ENCODE results near the gene SPATS2. TPM values are rescaled to one million over a fixed set of nuclear protein-coding genes. Genes with fewer than 3 reads are reported as not detected.

The SPATS2 gene
- total and polyA plus RNA-seq, 10 of the 15 experiments (the other 5 are each of a cell fraction or from before 2014, with no cell fraction given): 9.0 to 54.2 (median 27.5) TPM

GRCh38 chr12:49328816-49329215 lies 38.4 kb upstream of the SPATS2 start:
- ChIA-PET POLR2A (interaction anchor here (0.7 kb wide), 1 partner anchor 14 kb away, joined by 4 read pairs; no protein-coding TSS in a partner anchor), CTCF (interaction anchor here (1.1 to 1.5 kb wide), 2 partner anchors 13 to 40 kb away, joined by 5 to 7 read pairs; no protein-coding TSS in a partner anchor), SMC1A (ENCODE audit: uncharacterized antibody, unreplicated experiment) (interaction anchor here (0.6 to 0.9 kb wide), 2 partner anchors 13 to 14 kb away, joined by 3 to 4 read pairs; no protein-coding TSS in a partner anchor), RAD21 (ENCODE audit: unreplicated experiment) (interaction anchor here (1.0 kb wide), 1 partner anchor 18 kb away, joined by 3 read pairs; the partner anchor contains the start of gene DNAJC22)
- Histone ChIP-seq H3K27me3 (replicated peaks in 1 of 2; ENCODE audit: control insufficient read depth in 2 of 2, insufficient read depth in 2 of 2, low read length in 1 of 2) (no peaks in the 10 kb centered on the region), H3K36me3 (ENCODE audit: control insufficient read depth in 2 of 2, insufficient read depth in 2 of 2, low read length in 1 of 2) (peaks cover 7 to 16% of the 10 kb centered on the region in 2 experiments; a peak in 3 of 4 replicates), H3K4me3 (no peak overlapping the region), H3K9me3 (replicated peaks; ENCODE audit: control insufficient read depth, insufficient read depth, low read length) (no peaks in the 10 kb centered on the region), H3K4me1 (ENCODE audit: control insufficient read depth, insufficient read depth, low read length) (peaks cover 2% of the 10 kb centered on the region), H4K20me1 (ENCODE audit: control insufficient read depth, insufficient read depth) (no peaks in the 10 kb centered on the region), H3K27ac (ENCODE audit: control insufficient read depth, insufficient read depth) (no peak overlapping the region), H3K9ac (ENCODE audit: control insufficient read depth, insufficient read depth, low read length) (no peak overlapping the region), H2AFZ (ENCODE audit: control insufficient read depth, low read depth, low read length) (no peak overlapping the region), H3K79me2 (ENCODE audit: control insufficient read depth, insufficient read depth, low read length) (peaks cover 3% of the 10 kb centered on the region), H3K4me2 (ENCODE audit: control insufficient read depth, insufficient read depth) (no peak overlapping the region)
- intact Hi-C loops (cut with micrococcal nuclease; ENCODE audit: unreplicated experiment): no loop called here
- no peak for FAIRE-seq
- TF ChIP-seq RELB (IDR thresholded peaks at IDR 0.05; ENCODE audit: low read depth) (no peak), JUNB (IDR thresholded peaks at IDR 0.05) (no peak), JUND (IDR thresholded peaks at IDR 0.05; ENCODE audit: low read depth, low read length) (no peak), CREM (IDR thresholded peaks at IDR 0.05; ENCODE audit: low read depth) (no peak), ZNF622 (IDR thresholded peaks at IDR 0.05) (no peak), NR2C2 (IDR thresholded peaks at IDR 0.05; ENCODE audit: borderline replicate concordance, control insufficient read depth, insufficient read length, low read depth) (no peak), FOXK2 (IDR thresholded peaks at IDR 0.05) (no peak), MTA2 (IDR thresholded peaks at IDR 0.05; ENCODE audit: low read depth) (no peak), NBN (IDR thresholded peaks at IDR 0.05) (no peak), MAX (IDR thresholded peaks at IDR 0.05; ENCODE audit: low read depth, low read length) (no peak), USF2 (IDR thresholded peaks at IDR 0.05; ENCODE audit: borderline replicate concordance, low read depth, low read length) (no peak), ZNF217 (IDR thresholded peaks at IDR 0.05) (no peak), LARP7 (IDR thresholded peaks at IDR 0.05) (no peak), SUZ12 (IDR thresholded peaks at IDR 0.05; ENCODE audit: unreplicated experiment) (no peak), HCFC1 (IDR thresholded peaks at IDR 0.05; ENCODE audit: low read length) (no peak), BACH1 (IDR thresholded peaks at IDR 0.05; ENCODE audit: borderline replicate concordance) (no peak), SREBF2 (IDR thresholded peaks at IDR 0.05; ENCODE audit: low read length) (no peak), MYB (IDR thresholded peaks at IDR 0.05; ENCODE audit: borderline replicate concordance, low read depth, low read length) (no peak), KDM1A (IDR thresholded peaks at IDR 0.05; ENCODE audit: borderline replicate concordance) (no peak), NRF1 (conservative IDR thresholded peaks at IDR 0.05; ENCODE audit: low read depth, low read length) (no peak)
- no peak for ATAC-seq
- in situ Hi-C loops (cut with MboI): no loop called here
- no peak for DNase-seq (ENCODE audit: low read depth, low spot score)
- BruUV-seq (replicated peaks): no TSS peak
- WGBS (ENCODE audit: insufficient coverage, insufficient replicate concordance, low lambda C conversion rate, missing lambda C conversion rate): 92% methylated on average over 12 of the region's 12 CpGs
